NCI-H69 (cell line): ENCODE data around the gene TRMT2A.

Experiments used
- DNase-seq: peaks from one replicate; lab custom pipeline; 2025; lab: John Stamatoyannopoulos, UW

Gene TRMT2A

DNA sequence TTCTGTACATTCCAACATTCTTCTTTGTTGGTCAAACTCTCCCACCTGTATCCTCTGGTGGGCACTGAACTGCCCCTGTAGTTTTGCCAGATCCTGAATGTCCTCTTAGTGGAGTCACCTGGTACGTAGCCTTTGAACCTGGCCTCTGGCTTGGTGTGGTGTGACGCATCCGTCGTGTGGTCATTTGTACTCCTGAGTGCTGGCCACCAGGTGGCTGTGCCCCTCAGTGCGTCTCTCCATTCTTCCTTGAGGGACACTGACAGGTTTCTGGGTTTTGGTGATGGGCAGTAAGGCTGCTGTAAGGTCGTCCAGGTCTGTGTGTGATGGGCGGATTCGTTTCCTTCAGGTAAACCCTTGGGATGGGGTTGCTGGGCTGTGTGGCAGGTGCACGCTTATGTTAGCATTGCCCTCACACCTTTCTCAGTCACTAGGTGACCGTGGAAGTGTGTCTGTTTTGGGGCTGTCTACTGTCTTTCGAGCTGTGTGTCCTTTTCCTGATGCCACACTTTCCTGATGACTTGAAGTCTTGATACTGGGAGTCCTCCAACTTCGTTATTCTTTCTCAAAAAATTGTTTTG lies 14.7 kb downstream of the TRMT2A start:
- DNase-seq, result no peak

DNA sequence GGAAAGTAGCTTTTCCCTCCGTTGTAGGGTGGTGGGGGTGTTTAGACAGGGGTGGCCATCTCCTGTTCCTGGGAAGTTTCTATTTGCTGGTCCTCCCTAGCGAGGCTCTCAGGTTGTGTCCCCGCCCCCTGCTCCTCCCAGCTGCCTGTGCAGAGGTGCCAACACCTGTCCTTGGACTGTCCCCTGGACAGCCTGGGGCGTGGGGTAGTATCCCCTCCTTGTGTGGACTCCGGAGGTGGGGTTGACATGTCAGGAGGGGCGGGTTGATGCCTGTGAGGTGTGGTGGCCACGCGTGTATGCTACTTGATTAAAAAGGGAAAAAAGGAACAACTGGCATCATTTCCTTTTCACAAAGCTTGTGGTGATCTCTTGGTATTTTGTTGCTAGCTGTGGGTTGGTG lies 15.4 kb downstream of the TRMT2A start:
- DNase-seq, result no peak

DNA sequence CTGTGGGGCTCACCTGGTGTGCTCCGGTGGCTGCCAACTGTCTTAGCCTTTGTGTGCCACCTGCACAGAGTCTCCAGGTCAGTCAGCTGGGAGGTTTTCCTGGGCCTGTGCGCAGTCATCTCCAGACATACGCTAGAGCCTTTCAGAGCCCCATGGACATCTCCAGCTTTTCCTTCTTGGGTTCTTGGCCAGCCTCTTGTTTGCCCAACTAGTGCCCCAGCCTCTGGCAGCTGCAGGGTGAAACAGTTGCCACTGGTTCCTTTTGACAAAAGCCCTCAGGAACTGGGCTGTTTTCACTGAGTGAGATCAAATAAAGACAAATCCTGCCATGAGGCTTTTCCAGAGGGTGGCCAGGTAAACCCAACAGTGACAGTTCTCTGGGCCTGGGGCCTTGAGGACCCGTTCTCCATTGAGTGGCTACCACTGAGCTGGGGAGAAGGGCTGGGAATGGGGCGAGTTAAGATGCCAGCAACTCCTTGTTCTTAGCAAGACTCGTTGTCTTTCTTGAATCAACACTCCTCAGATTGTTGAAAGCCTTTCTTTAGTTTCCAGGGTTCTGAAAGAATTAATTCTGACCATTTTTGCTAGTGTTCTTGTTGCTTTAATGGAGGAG lies 17.8 kb downstream of the TRMT2A start:
- no peak for DNase-seq

DNA sequence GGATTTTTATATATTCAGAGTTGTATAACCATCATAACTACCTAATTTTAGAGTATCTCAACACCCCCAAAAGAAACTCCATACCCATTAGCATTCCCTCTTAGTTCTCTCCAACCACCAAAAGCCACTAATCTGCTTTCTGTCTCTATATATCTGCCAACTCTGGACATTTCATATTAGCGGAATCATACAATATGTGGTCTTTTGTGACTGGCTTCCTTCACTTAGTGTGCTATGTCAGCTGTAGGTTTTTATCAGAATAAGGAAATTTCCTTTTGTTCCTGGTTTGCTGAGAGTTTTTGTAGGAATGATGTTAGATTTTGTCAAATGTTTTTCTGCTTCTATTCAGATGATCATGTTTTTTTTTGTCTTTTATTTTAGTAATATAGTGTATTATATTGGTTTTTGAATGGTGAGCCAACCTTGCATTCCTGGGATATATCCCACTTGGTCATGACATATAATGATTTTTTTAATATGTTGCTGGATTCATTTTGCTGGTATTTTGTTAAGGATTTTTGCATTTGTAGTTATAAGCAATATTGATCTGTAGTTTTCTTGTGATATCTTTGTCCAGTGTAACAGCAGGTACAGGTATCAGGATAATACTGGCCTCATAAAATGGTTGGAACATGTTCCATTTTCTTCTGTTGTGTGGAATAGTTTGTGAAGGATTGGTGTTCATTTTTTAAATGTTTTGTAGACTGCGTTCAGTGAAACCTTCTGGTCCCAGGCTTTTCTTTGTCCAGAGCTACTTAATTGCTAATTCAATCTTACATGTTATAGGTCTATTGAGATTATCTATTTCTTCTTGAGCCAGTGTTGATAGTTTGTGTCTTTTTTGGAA lies 20.2 kb downstream of the TRMT2A start:
- DNase-seq, result no peak

DNA sequence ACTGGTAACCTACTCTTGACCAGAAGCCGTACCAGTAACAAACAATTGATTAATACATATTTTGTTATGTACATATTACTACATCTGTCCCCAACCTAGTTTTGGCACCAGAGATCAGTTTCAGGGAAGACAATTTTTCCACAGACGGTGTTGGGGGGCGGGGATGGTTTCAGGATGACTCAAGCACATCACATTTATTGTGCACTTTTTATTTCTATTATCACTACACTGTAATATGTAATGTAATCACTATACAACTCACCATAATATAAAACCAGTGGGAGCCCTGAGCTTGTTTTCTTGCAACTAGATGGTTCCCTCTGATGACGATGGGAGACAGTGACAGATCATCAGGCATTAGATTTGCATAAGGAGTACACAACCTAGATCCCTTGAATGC lies 21.5 kb downstream of the TRMT2A start:
- DNase-seq, result no peak

GRCh38 chr22:20094197-20094807 lies 22.7 kb downstream of the TRMT2A start:
- DNase-seq, result no peak

- no peak for DNase-seq
These were observed 23.4 kb downstream of the TRMT2A start for GRCh38 chr22:20093418-20094196.

DNA sequence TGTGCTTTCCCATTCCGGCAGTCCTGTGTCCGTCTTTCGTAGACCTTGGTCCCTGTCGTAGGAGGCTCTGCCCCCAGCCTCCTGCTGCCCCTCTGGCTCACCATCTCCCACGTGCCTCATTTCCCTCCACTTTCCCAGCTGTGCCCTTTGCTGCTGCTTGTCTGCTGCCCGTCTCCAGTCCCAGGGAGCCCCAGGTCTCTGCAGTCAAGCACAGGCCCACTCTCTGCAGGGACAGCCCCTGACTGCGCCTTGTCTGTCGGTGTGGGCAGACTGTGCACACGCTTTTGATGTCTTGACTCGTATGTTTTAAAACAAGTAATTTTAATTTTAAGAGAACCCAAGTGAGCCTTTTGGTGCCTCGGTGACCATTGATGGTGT lies 24.6 kb downstream of the TRMT2A start:
- no peak for DNase-seq

DNA sequence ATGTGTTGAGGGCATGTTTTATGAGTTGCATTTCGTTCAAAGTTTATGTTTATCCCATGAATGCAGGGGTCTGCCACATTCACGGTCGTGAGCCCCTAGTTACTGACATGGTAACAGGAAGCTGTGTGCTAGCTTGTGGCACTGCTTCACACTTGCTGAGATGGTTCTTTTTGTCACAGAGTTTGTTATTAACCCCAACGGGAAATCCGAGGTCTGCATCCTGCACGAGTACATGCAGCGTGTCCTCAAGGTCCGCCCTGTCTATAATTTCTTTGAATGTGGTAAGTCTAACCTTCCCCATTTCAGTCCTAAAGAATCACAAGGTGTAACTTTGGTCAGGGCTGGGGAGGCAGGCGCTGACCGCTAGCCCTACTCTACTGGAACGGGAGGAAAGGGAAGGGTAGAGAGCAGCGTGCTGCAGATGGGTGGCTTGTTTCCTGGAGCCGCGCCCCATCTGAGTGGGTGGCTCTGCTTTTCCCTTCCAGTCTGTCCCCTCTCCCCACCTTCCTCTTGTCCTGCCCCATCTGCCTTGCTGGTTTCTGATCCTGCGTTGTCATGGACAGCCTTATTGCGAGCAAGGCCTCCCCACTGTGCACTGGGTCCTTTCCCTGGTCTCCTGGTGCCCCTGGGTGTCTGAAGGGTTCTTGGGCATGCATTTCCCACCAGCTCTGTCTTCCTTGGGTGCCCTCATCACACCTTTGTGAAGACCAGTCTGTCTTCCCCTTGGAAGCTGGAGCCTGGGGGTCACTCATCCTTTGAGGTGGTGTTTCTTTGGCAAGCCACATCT lies 25.1 kb downstream of the TRMT2A start:
- no peak for DNase-seq

DNA sequence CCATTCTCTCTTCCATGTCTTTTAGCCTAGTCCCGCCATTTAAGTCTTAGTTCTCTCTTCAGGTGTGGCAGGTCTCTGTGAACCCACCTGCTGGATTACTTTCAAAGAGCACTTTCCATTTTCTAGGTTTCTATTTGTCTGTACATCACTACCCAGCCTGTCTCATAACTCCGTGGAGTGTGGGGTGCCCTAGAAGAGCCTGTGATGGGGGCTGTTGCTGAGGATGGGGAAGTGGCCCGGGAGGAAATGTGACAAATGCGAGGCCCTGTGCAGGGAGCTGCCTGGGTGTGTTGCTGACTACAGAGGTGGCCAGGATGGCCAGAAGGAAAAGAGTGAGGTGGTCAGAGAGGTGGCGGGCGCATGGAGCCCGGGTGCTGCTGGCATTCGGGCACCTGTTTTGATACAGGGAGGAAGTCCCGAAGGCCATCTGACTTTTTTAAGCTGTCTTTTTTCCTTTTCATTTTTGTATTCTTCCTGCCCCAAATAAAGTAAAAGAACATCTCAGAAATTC lies 26.2 kb downstream of the TRMT2A start:
- DNase-seq, result no peak

- DNase-seq, result no peak
These were observed 26.9 kb downstream of the TRMT2A start for GRCh38 chr22:20089977-20090729.

DNA sequence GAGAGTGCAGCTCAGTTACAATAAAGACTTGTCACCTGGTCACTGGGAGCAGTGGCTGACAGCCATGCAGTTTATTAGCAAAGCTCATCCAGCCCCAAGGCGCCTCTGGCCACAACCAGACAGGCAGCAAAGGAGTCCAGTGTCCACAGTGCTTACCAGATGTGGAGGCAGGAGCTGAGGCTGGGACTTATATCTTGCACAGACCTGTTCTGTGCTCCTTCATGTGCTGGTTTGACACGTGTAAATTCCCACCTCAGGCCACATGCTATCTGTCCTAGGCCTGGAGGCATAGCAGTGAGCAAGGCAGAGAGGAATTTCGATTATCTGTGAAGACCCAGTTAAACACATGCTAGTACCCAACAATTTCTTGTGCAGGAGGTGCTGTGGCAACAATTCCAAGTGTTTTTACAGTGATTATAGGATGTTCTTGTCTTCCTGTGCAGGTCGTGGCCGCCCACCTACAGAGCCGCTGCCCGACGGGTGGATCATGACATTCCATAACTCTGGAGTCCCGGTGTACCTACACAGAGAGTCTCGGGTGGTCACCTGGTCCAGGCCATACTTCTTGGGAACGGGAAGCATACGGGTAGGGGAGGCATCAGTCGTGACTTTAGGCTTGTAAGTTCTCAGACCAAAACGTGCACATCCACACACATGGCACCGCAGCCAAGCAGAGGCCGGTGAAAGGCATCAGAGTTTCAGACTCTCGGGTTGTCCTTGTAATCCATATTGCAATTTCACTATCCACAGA lies 27.6 kb downstream of the TRMT2A start:
- no peak for DNase-seq

DNA sequence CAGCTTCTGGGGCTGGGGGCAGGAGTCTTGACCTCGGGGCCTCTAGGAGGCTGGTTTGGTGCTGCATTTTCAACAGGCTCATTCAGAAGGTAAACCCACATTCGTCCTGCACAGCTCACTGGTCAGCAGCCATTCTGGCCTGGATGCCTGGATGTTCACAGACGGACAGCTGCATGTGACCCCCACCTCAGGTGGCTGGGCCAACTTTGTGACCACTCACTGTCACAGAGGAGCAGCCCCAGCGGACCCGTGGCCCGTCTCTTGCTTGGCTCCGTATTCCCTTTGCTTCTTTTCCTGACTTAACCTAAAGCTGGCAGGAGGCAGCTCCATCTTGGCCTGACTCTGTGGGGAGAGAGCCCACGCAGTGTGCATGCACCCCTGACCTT lies 28.8 kb downstream of the TRMT2A start:
- DNase-seq, result no peak

DNA sequence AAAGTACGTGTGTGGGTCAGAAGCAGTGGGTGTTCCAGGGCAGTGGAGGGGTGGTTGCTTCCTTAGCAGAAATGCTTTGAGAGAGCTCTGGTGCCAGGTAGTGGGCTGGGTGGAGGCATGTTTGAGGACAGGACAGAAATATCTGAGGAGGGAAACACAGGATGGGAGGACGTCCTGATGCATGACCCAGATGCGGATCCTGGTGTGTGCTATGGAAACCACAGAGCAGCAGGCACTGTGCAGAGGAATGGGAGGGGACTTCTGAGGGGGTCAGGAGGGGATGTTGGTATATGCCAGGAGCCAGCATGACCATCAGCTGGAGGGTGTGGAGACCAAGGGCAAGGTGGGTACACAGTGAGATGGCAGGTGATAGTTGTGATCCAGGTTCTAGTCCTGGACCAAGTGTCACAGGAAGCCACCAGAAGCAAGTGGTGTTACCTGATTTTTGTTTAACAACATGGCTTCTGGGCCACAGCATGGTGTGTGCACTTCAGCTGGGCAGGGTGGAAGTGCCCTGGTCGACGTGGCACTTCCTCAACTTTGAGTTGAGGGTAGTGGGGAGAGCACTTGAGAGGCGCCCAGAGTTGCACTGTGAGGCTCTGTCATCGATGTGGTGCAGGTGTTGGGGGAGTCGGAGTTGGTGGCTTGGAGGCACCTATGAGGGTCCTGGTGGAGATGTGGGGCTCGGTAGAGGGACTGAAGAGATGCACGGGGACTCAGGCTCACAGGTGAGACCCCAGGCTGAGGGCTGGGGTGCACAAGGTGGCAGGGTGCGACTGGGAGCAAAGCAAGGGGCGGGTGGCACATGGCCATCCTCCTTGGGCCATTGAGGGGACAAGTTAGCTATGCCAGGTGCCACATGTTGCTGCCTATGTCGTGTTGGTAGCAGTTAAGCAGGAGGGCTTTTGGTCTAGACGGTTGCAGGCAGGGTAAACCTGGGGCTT lies 29.4 kb downstream of the TRMT2A start:
- DNase-seq, result no peak

DNA sequence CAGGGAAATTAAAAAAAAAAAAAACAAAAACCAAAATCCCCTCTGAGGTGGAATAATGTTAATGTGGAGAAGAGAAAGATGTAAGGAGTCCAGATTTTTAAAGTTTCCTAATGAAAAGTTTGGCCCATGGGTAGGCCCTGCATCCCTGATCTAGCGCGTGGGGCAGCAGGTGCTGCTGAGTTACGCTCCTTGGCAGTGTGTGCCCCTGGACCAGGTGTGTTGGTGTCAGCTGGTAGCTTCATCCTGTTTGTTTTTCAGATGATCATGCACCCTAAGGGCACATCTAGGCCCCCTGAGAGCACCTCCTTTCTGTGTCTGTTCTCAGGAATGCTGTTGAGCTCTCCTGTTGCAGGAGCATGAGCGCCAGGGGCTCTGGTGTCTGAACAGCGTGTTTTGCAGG lies 30.3 kb downstream of the TRMT2A start:
- DNase-seq, result no peak

- DNase-seq, result no peak
These were observed 30.9 kb downstream of the TRMT2A start for GRCh38 chr22:20086101-20086599.

GRCh38 chr22:20085651-20086050 lies 31.4 kb downstream of the TRMT2A start:
- no peak for DNase-seq
